ENCODE measurements around the gene DLX4.

The DLX4 gene

DNA sequence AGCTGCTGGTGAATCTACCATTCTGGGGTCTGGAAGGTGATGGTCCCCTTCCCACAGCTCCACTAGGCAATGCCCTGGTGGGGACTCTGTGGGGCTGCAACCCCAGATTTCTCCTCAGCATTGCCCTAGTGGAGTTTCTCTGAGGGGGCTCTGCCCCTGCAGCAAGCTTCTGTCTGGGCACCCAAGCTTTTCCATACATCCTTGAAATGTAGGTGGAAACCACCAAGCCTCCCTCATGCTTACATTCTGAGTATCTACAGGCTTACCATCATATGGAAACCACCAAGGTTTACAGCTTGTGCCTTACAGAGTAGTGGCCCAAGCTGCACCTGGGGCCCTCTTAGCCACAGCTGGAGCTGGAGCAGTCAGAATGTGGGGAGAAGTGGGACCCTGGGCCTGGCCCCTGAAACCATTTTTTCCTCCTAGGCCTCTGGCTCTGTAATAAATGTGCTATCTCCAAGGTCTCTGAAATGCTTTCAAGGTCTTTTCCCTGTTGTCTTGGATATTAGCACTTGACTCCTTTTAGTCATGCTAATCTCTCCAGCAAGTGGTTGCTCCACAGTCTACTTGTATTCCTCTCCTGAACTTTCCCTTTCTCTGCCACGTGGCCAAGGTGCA lies 45.6 kb downstream of the DLX4 start:
- no peak for ATAC-seq

DNA sequence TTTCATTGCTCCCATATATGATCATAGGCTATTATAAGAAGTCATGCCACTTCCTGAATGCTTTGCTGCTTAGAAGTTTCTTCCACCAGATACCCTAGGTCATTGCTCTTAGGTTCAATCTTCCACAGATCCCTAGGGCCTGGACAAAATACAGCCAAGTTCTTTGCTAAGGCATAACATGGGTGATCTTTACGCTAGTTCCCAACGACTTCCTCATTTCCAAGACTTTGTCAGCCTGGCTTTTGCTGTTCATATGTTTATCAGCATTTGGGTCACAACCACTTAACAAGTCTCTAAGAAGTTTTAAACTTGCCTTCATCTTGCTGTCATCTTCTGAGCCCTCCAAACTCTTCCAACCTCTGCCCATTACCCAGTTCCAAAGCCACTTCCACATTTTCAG lies 46.2 kb downstream of the DLX4 start:
- no peak for ATAC-seq

More for the DNA sequence above, 45.6 kb downstream of the DLX4 start:
- no peak for DNase-seq

DNA sequence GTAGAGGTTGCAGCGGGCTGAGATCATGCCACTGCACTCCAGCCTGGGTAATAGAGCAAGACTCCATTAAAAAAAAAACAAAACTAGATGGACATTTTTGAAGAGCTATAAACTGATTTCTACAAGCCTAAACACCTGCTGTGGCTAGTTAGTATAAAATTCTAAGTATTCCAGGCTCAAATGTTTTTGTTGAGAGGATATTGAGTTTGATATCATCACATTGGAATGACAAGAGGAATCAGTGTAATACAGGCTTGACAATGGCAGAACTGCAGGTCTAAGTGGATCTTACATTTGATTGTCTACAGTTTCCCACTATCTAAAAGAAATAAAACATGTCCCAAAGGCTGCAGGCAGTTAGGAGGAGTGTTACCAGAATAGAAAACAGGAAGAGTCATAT lies 49.9 kb downstream of the DLX4 start:
- no peak for ATAC-seq
- no peak for DNase-seq

More for the DNA sequence above, 46.2 kb downstream of the DLX4 start:
- DNase-seq: no peak

DNA sequence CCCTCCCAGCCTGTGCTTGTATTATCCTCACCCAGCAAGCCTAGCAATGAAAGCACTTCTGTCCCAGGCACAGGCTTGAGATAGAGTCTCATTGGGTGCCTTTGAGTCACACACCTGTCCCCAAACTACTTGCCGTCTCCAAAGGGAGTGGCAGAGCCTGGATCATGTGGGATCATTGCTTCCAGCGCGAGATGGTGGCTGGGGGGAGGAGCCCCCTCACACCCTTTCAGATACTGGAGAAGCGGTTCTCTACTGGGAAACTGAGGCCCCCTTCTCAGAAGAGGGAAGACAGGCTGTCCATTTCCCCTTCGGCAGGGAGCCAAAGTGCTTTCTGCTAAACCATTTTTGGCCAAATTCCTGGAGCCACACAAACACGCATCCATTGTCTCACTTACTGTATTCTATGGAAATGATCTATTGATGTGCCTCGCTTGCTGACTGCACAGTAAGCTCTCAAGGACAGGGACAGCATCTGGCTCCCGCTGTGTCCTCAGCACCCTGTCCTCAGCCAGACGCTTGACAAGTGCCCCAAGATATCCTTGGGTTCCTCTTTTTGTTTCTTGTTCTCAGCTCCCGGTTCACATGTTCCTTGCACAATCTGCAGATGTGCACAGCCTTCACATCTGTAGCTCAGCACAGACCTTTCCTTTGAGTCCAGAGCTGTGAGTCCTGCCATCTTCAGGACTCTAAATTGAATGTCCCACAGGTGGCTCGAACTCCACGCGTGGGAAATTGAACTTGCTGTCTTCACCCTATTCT lies 52.0 kb downstream of the DLX4 start:
- DNase-seq (no peak), ATAC-seq (no peak)

DNA sequence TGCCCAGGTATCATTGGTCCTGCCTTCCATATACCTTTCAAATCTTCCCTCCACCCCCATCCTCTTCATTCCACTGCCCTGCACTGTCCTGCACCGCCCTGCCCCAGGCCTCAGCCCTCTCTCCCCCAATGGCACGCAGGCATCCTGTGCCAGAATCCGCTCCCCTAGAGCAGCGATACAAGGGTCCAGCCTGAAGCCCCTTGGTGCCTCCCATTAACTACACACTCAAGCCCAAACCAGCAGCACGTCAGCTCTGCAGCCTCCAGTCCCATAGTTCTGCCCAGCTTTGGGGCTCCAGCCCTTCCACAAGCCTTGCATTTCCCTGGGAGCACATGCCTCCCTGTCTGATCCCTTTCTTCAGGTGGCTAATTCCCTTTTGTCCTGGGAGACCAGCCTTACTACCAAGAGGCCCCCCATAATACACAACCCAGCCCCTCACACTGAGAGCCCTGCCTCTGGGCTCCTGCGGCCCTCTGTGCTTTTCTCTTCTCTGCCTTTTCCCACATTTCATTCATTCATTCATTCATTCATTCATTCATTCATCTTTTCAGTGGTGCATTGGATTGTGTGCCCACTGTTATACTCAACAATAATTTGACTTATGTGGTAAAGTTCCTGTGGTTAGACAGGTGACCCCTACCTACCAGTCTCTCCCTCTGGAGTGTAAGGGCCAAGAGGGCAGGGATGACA lies 52.8 kb downstream of the DLX4 start:
- DNase-seq (no peak), ATAC-seq (no peak)

DNA sequence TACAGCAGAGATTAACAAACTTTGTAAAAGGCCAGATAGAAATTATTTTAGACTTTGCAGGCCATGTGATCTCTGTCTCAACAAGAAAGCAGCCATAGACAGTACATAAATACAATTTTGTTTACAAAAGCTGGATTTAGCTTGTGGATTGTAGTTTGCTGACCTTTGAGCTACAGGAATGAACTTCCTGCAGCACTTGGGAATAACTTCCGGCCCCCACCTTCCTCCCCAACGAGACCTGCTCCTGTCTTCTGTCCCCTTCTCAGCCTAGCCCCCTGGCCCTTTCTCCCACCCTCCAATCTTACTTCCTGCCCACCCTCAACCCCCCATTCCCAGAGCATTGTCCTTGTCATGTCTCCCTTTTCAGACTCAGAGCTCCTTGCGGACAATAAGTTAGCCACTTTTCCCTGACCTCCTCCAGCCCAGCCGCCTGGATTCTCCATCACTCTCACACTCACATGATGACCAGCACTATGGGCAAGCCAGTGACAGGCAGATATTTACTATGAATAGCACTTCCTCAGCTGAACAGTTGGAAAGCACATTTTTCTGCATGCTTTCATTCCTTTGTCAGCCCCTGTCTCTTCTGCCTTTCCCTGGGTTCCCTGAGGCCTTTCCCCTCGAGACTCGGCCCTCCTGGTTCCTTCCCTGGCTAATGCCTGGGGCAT lies 53.6 kb downstream of the DLX4 start:
- DNase-seq (no peak), ATAC-seq (no peak)

DNA sequence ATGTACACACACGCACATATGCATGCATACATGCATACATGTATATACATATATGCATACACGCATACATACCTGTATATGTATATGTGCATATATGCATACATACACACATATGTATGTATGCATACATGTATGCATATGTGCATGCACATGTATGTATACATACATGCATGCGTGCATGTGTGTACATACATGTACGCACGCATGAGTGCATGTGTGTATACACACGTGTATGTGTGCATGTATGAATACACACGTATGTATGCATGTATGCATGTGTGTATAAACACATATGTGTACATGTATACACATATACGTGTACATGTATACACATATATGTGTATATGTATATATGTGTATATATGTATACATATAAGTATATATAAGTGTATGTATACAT lies 54.5 kb downstream of the DLX4 start:
- no peak for ATAC-seq
- DNase-seq: no peak
